Measurements from ENCODE around the gene ARHGEF28. TPM values are rescaled to one million over a fixed set of nuclear protein-coding genes. Genes with fewer than 3 reads are reported as not detected.

ARHGEF28 gene
- polyA plus RNA-seq, 1 donor from 2014 or later, result not detected

- Histone ChIP-seq H3F3A (ENCODE audit: insufficient read depth, low read length, poor library complexity, severe bottlenecking) (no peaks in the 10 kb centered on the region), H3K79me2 (replicated peaks; ENCODE audit: insufficient read depth, low read length) (no peaks in the 10 kb centered on the region), H4K20me1 (ENCODE audit: insufficient read depth) (no peaks in the 10 kb centered on the region), H2AFZ (ENCODE audit: low read depth, low read length) (no peak overlapping the region), H3K27ac (ENCODE audit: low read length) (no peak overlapping the region), H3K27me3 (ENCODE audit: insufficient read depth, low read depth, low read length) (no peaks in the 10 kb centered on the region), H3K36me3 (ENCODE audit: insufficient read depth, low read length) (no peaks in the 10 kb centered on the region), H3K9ac (ENCODE audit: low read length) (no peak overlapping the region), H3K4me2 (ENCODE audit: low read length) (no peak overlapping the region), H3K9me2 (ENCODE audit: insufficient read depth, low read length) (no peaks in the 10 kb centered on the region), H3K9me3 (ENCODE audit: low read length) (no peaks in the 10 kb centered on the region), H3K4me3 (ENCODE audit: low read length) (no peak overlapping the region)
- TF ChIP-seq EP300 (conservative IDR thresholded peaks at IDR 0.05; ENCODE audit: poor library complexity, severe bottlenecking) (no peak), TAF1 (IDR thresholded peaks at IDR 0.05; ENCODE audit: low read depth) (no peak), RAD21 (conservative IDR thresholded peaks at IDR 0.05) (no peak), CTCF (IDR thresholded peaks at IDR 0.05; ENCODE audit: poor library complexity, severe bottlenecking) (no peak), POLR2AphosphoS5 (IDR thresholded peaks at IDR 0.05) (no peak), SMC3 (conservative IDR thresholded peaks at IDR 0.05; ENCODE audit: poor library complexity) (no peak), EZH2 (IDR thresholded peaks at IDR 0.05; ENCODE audit: borderline replicate concordance, insufficient read depth, low read length, poor library complexity, severe bottlenecking) (no peak), MXI1 (conservative IDR thresholded peaks at IDR 0.05; ENCODE audit: poor library complexity, severe bottlenecking) (no peak)
Observed at GRCh38 chr5:73838901-73839300, 212.9 kb downstream of the ARHGEF28 start.

GRCh38 chr5:73841641-73842040 lies 215.6 kb downstream of the ARHGEF28 start:
- H3K79me2 ChIP-seq (replicated peaks; ENCODE audit: insufficient read depth, low read length), result no peaks in the 10 kb centered on the region
- TF ChIP-seq EZH2 (IDR thresholded peaks at IDR 0.05; ENCODE audit: borderline replicate concordance, insufficient read depth, low read length, poor library complexity, severe bottlenecking), result no peak
- TF ChIP-seq MXI1 (conservative IDR thresholded peaks at IDR 0.05; ENCODE audit: poor library complexity, severe bottlenecking), result no peak
- TF ChIP-seq SMC3 (conservative IDR thresholded peaks at IDR 0.05; ENCODE audit: poor library complexity), result no peak
- H3K27ac ChIP-seq (ENCODE audit: low read length), result no peak overlapping the region
- no peaks in the 10 kb centered on the region for H4K20me1 ChIP-seq (ENCODE audit: insufficient read depth)
- H3K9ac ChIP-seq (ENCODE audit: low read length), result no peak overlapping the region
- H3K27me3 ChIP-seq (ENCODE audit: insufficient read depth, low read depth, low read length), result no peaks in the 10 kb centered on the region
- no peaks in the 10 kb centered on the region for H3F3A ChIP-seq (ENCODE audit: insufficient read depth, low read length, poor library complexity, severe bottlenecking)
- no peak overlapping the region for H3K4me3 ChIP-seq (ENCODE audit: low read length)
- H3K4me2 ChIP-seq (ENCODE audit: low read length), result no peak overlapping the region
- H3K9me2 ChIP-seq (ENCODE audit: insufficient read depth, low read length), result no peaks in the 10 kb centered on the region
- H2AFZ ChIP-seq (ENCODE audit: low read depth, low read length), result no peak overlapping the region
- no peaks in the 10 kb centered on the region for H3K36me3 ChIP-seq (ENCODE audit: insufficient read depth, low read length)
- no peaks in the 10 kb centered on the region for H3K9me3 ChIP-seq (ENCODE audit: low read length)

GRCh38 chr5:73844165-73844564 lies 218.2 kb downstream of the ARHGEF28 start:
- no peaks in the 10 kb centered on the region for H3F3A ChIP-seq (ENCODE audit: insufficient read depth, low read length, poor library complexity, severe bottlenecking)
- H3K4me2 ChIP-seq (ENCODE audit: low read length), result no peak overlapping the region
- H2AFZ ChIP-seq (ENCODE audit: low read depth, low read length), result no peak overlapping the region
- no peaks in the 10 kb centered on the region for H3K27me3 ChIP-seq (ENCODE audit: insufficient read depth, low read depth, low read length)
- no peaks in the 10 kb centered on the region for H3K36me3 ChIP-seq (ENCODE audit: insufficient read depth, low read length)
- no peak overlapping the region for H3K4me3 ChIP-seq (ENCODE audit: low read length)
- H3K9me3 ChIP-seq (ENCODE audit: low read length), result no peaks in the 10 kb centered on the region
- no peaks in the 10 kb centered on the region for H3K79me2 ChIP-seq (replicated peaks; ENCODE audit: insufficient read depth, low read length)
- H3K9me2 ChIP-seq (ENCODE audit: insufficient read depth, low read length), result no peaks in the 10 kb centered on the region
- no peaks in the 10 kb centered on the region for H4K20me1 ChIP-seq (ENCODE audit: insufficient read depth)
- no peak overlapping the region for H3K27ac ChIP-seq (ENCODE audit: low read length)
- TF ChIP-seq MXI1 (conservative IDR thresholded peaks at IDR 0.05; ENCODE audit: poor library complexity, severe bottlenecking), result no peak
- TF ChIP-seq SMC3 (conservative IDR thresholded peaks at IDR 0.05; ENCODE audit: poor library complexity), result no peak
- TF ChIP-seq REST (IDR thresholded peaks at IDR 0.05; ENCODE audit: borderline replicate concordance), result no peak
- TF ChIP-seq EZH2 (IDR thresholded peaks at IDR 0.05; ENCODE audit: borderline replicate concordance, insufficient read depth, low read length, poor library complexity, severe bottlenecking), result no peak
- TF ChIP-seq RAD21 (conservative IDR thresholded peaks at IDR 0.05), result no peak
- no peak for TF ChIP-seq POLR2AphosphoS5 (IDR thresholded peaks at IDR 0.05)
- TF ChIP-seq TAF1 (IDR thresholded peaks at IDR 0.05; ENCODE audit: low read depth), result no peak
- TF ChIP-seq CTCF (IDR thresholded peaks at IDR 0.05; ENCODE audit: poor library complexity, severe bottlenecking), result no peak
- no peak for TF ChIP-seq EP300 (conservative IDR thresholded peaks at IDR 0.05; ENCODE audit: poor library complexity, severe bottlenecking)
- no peak overlapping the region for H3K9ac ChIP-seq (ENCODE audit: low read length)

Data from neural cell (in vitro differentiated cells).